SJSA1 (cell line): ENCODE results near the gene PLEKHA3. TPM values are rescaled to one million over a fixed set of nuclear protein-coding genes. Genes with fewer than 3 reads are reported as not detected.
"Not testable (repeated sequence)": the region's sequence is repeated elsewhere in the genome, so short reads cannot be mapped to it uniquely, and the experiment has no call there.

Source experiments
- DNase-seq, 2 experiments: peaks; one replicate each; pipeline ENCODE4 v3.0.0-alpha.2; 2015 to 2020; ENCODE audit warnings: low spot score in 2 of 2, low read depth in 1 of 2
- H3K27ac ChIP-seq: fragments of 250-450 bp; sonication (Bioruptor Pico); 2 replicates; pipeline ENCODE4 v1.5.1; 2020; ENCODE audit warnings: mild to moderate bottlenecking, moderate library complexity
- H3K27me3 ChIP-seq: fragments of 250-450 bp; sonication (Bioruptor Pico); replicated peaks from 2 replicates; pipeline ENCODE4 v1.5.1; 2020; ENCODE audit warnings: mild to moderate bottlenecking, moderate library complexity
- H3K36me3 ChIP-seq: fragments of 250-450 bp; sonication (Bioruptor Pico); 2 replicates; pipeline ENCODE4 v1.5.1; 2020; ENCODE audit warnings: mild to moderate bottlenecking
- H3K4me1 ChIP-seq: fragments of 250-450 bp; sonication (Bioruptor Pico); replicated peaks from 2 replicates; pipeline ENCODE4 v1.6.1; 2021; ENCODE audit warnings: mild to moderate bottlenecking
- H3K4me3 ChIP-seq: fragments of 250-450 bp; sonication (Bioruptor Pico); 2 replicates; pipeline ENCODE4 v1.5.1; 2020; ENCODE audit warnings: mild to moderate bottlenecking
- H3K9me3 ChIP-seq: fragments of 250-450 bp; sonication (Bioruptor Pico); replicated peaks from 2 replicates; pipeline ENCODE4 v1.5.1; 2020; ENCODE audit warnings: mild to moderate bottlenecking
- total RNA-seq: library from RNA; depleted of rRNA; stranded (reverse); fragments of >200 nt; shearing (Covaris generic); gene quantifications from 2 replicates; pipeline ENCODE4 v1.2.3, GENCODE V29; 2014

The PLEKHA3 gene
- total RNA-seq, 1 experiment from 2014 or later, result 20.8 TPM

- DNase-seq, H3K9me3 ChIP-seq, H3K27ac ChIP-seq, H3K4me1 ChIP-seq, H3K36me3 ChIP-seq, H3K27me3 ChIP-seq, H3K4me3 ChIP-seq: not testable (repeated sequence)
These were observed 8.9 kb upstream of the PLEKHA3 start for GRCh38 chr2:178471313-178471712.

- H3K9me3 ChIP-seq, result no peaks in the 10 kb centered on the region
- H3K4me3 ChIP-seq, result no peak overlapping the region
- no peak for DNase-seq
- H3K27me3 ChIP-seq, result no peaks in the 10 kb centered on the region
- no peaks in the 10 kb centered on the region for H3K36me3 ChIP-seq
- H3K27ac ChIP-seq, result no peak overlapping the region
- no peaks in the 10 kb centered on the region for H3K4me1 ChIP-seq
These were observed 6.9 kb upstream of the PLEKHA3 start for GRCh38 chr2:178473373-178473772.

- H3K27ac ChIP-seq, result no peak overlapping the region
These were observed 6.3 kb upstream of the PLEKHA3 start for GRCh38 chr2:178473931-178474330.

GRCh38 chr2:178474560-178474959, 5.7 kb upstream of the PLEKHA3 start:
- Histone ChIP-seq H3K27me3 (no peaks in the 10 kb centered on the region), H3K27ac (no peak overlapping the region), H3K4me1 (no peaks in the 10 kb centered on the region), H3K4me3 (no peak overlapping the region), H3K36me3 (no peaks in the 10 kb centered on the region), H3K9me3 (no peaks in the 10 kb centered on the region)
- no peak for DNase-seq

More at GRCh38 chr2:178473931-178474330, 6.3 kb upstream of the PLEKHA3 start:
- no peaks in the 10 kb centered on the region for H3K4me1 ChIP-seq
- H3K4me3 ChIP-seq, result no peak overlapping the region
- H3K9me3 ChIP-seq, result no peaks in the 10 kb centered on the region
- H3K27me3 ChIP-seq, result no peaks in the 10 kb centered on the region
- H3K36me3 ChIP-seq, result no peaks in the 10 kb centered on the region
- no peak for DNase-seq

GRCh38 chr2:178476477-178476876, 3.8 kb upstream of the PLEKHA3 start:
- H3K27ac ChIP-seq, result no peak overlapping the region
- peaks cover 4% of the 10 kb centered on the region; the same call in 1 of the 2 replicates for H3K4me1 ChIP-seq
- H3K27me3 ChIP-seq, result no peaks in the 10 kb centered on the region
- H3K9me3 ChIP-seq, result no peaks in the 10 kb centered on the region
- no peaks in the 10 kb centered on the region for H3K36me3 ChIP-seq
- no peak for DNase-seq
- H3K4me3 ChIP-seq, result no peak overlapping the region

GRCh38 chr2:178477443-178478129, 2.7 kb upstream of the PLEKHA3 start:
- H3K36me3 ChIP-seq, result no peaks in the 10 kb centered on the region
- peaks cover 7% of the 10 kb centered on the region; the same call in 1 of the 2 replicates for H3K4me1 ChIP-seq
- no peak overlapping the region for H3K27ac ChIP-seq
- H3K4me3 ChIP-seq, result peak overlapping the region; percentile 51
- H3K27me3 ChIP-seq, result no peaks in the 10 kb centered on the region
- no peaks in the 10 kb centered on the region for H3K9me3 ChIP-seq
- no peak for DNase-seq

- Histone ChIP-seq H3K4me1 (peaks cover 7% of the 10 kb centered on the region; the same call in 1 of the 2 replicates), H3K27ac (peak overlapping the region; percentile 66), H3K4me3 (peak overlapping the region; percentile 51), H3K36me3 (no peaks in the 10 kb centered on the region), H3K27me3 (no peaks in the 10 kb centered on the region), H3K9me3 (no peaks in the 10 kb centered on the region)
- no peak for DNase-seq
These were observed 2.2 kb upstream of the PLEKHA3 start for GRCh38 chr2:178478130-178478438.

DNA sequence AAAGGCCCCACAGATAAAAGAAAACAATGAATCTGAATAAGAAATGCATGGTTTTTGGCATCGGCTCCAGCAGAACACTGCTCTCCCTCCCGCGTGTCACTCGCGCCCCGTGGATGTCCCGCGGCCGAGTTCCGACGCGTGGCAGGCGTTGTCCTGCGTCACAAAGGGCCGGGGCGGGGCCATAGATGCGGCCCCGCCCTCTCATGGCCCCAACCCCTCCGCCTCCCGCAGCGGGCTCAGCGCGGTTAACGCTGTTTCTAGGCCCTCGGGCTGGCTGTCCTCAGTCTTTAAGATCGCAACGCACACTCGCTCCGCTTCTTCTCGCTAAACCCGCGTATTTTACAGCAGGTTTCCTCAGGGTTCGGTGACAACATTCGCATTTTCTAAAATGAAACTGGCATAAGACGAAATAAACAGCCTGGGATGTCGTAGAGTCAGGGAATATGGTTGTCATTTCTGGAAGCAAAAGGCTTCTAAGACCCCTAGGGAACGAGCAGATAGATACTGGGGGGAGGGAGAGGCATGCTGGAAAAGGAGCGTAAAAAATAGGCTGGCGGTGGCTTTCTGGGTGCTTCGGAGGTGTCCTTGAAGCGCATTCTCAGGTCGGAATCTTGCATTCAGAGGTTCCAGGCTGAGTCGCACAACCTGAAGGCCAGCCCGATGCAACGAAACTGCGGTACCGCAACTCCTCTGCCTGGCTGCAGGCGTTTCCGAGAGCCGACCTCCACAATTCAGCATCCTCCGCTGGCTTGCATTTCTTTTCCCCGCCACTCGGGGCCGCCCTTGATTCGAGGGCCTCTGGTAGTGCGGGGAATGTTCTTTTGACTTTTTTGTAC, 1.6 kb upstream of the PLEKHA3 start, which contains the start of gene FKBP7:
Gene FKBP7, minus strand, starts transcription at position 162 of the 836 bp plus-strand sequence. Its CDS starts 101 bp downstream, at position 61.
- H3K4me1 ChIP-seq, result peaks cover 7% of the 10 kb centered on the region; the same call in 1 of the 2 replicates
- H3K27ac ChIP-seq, result peak within 1 kb of the TSS; percentile 66
- no peaks in the 10 kb centered on the region for H3K9me3 ChIP-seq
- H3K36me3 ChIP-seq, result no peaks in the 10 kb centered on the region
- DNase-seq, result peak; percentile 78
- H3K4me3 ChIP-seq, result peak within 1 kb of the TSS; percentile 51
- H3K27me3 ChIP-seq, result no peaks in the 10 kb centered on the region

- Histone ChIP-seq H3K27ac (no peak overlapping the region), H3K9me3 (no peaks in the 10 kb centered on the region), H3K4me3 (peak overlapping the region; percentile 51), H3K27me3 (no peaks in the 10 kb centered on the region), H3K4me1 (peaks cover 7% of the 10 kb centered on the region; the same call in 1 of the 2 replicates), H3K36me3 (no peaks in the 10 kb centered on the region)
- DNase-seq, result no peak
These were observed 1.0 kb upstream of the PLEKHA3 start for GRCh38 chr2:178479275-178479616.

DNA sequence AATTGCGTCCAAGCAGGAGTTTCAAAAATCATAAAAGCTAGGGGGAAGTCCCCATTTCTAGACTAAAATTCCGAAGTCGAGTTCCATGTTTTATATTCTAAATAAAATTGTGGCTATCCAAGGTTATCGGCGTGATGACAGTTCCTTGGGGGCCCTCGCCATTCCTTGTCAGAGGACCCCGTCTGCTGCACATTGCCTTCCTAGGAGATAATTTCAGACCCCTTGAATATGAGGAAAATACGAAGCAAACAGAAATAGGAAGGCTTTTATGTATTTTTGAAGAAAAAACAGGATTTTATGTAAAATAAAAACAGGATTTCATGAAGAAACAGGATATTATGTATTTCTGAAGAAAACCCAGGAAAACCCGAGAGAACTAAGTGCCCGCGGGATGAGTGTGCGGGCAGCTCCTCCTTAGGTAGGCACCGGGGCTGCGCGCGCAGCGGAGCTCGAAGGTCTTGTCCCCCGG, 465 bp upstream of the PLEKHA3 start:
- H3K9me3 ChIP-seq, result no peaks in the 10 kb centered on the region
- DNase-seq, result no peak
- no peaks in the 10 kb centered on the region for H3K36me3 ChIP-seq
- H3K27ac ChIP-seq, result peak overlapping the region; percentile 48
- peaks cover 7% of the 10 kb centered on the region; the same call in 1 of the 2 replicates for H3K4me1 ChIP-seq
- H3K4me3 ChIP-seq, result peak overlapping the region; percentile 61
- H3K27me3 ChIP-seq, result no peaks in the 10 kb centered on the region

GRCh38 chr2:178482437-178482836, 2.2 kb downstream of the PLEKHA3 start:
- H3K27me3 ChIP-seq, result no peaks in the 10 kb centered on the region
- DNase-seq, result no peak
- peaks cover 13% of the 10 kb centered on the region; the same call in 1 of the 2 replicates for H3K36me3 ChIP-seq
- peaks cover 7% of the 10 kb centered on the region; the same call in 1 of the 2 replicates for H3K4me1 ChIP-seq
- no peak overlapping the region for H3K4me3 ChIP-seq
- no peak overlapping the region for H3K27ac ChIP-seq
- no peaks in the 10 kb centered on the region for H3K9me3 ChIP-seq

- H3K27me3 ChIP-seq, result no peaks in the 10 kb centered on the region
- H3K4me3 ChIP-seq, result no peak overlapping the region
- peaks cover 7% of the 10 kb centered on the region; the same call in 1 of the 2 replicates for H3K4me1 ChIP-seq
- no peak for DNase-seq
- H3K27ac ChIP-seq, result no peak overlapping the region
- no peaks in the 10 kb centered on the region for H3K9me3 ChIP-seq
- H3K36me3 ChIP-seq, result peaks cover 13% of the 10 kb centered on the region; the same call in 1 of the 2 replicates
These were observed 4.2 kb downstream of the PLEKHA3 start for GRCh38 chr2:178484245-178485041.

GRCh38 chr2:178485356-178485755, 5.1 kb downstream of the PLEKHA3 start:
- peaks cover 7% of the 10 kb centered on the region; the same call in 1 of the 2 replicates for H3K4me1 ChIP-seq
- H3K4me3 ChIP-seq, result no peak overlapping the region
- H3K27me3 ChIP-seq, result no peaks in the 10 kb centered on the region
- no peaks in the 10 kb centered on the region for H3K9me3 ChIP-seq
- no peak for DNase-seq
- no peak overlapping the region for H3K27ac ChIP-seq
- peaks cover 18% of the 10 kb centered on the region; the same call in 1 of the 2 replicates for H3K36me3 ChIP-seq
